Smooth muscle cell (in vitro differentiated cells): Measurements from ENCODE around the gene C17orf107. TPM values are rescaled to one million over a fixed set of nuclear protein-coding genes. Genes with fewer than 3 reads are reported as not detected.

Source experiments
- DNase-seq: peaks from one replicate; lab custom pipeline; 2025; ENCODE audit not compliant: unreplicated experiment; lab: John Stamatoyannopoulos, UW
- H2AFZ ChIP-seq: fragments of 200-600 bp; sonication (generic); 2 replicates; pipeline ENCODE4 v1.6.0; 2016; ENCODE audit warnings: antibody characterized with exemption, low read depth, mild to moderate bottlenecking
- H3F3A ChIP-seq: fragments of 200-600 bp; sonication (generic); 2 replicates; pipeline ENCODE4 v1.6.0; 2017; ENCODE audit warnings: antibody characterized with exemption, low read depth
- H3K27ac ChIP-seq: fragments of 200-600 bp; sonication (generic); 2 replicates; pipeline ENCODE4 v1.5.1; 2016; ENCODE audit warnings: low read depth, mild to moderate bottlenecking
- H3K27me3 ChIP-seq: fragments of 200-600 bp; sonication (generic); 2 replicates; pipeline ENCODE4 v1.6.1; 2016; ENCODE audit warnings: low read depth, mild to moderate bottlenecking
- H3K36me3 ChIP-seq: fragments of 200-600 bp; sonication (generic); 2 replicates; pipeline ENCODE4 v1.5.1; 2016; ENCODE audit warnings: low read depth
- H3K4me1 ChIP-seq: fragments of 200-600 bp; sonication (generic); 2 replicates; pipeline ENCODE4 v1.5.1; 2016; ENCODE audit warnings: low read depth
- H3K4me2 ChIP-seq: fragments of 200-600 bp; sonication (generic); 2 replicates; pipeline ENCODE4 v1.6.0; 2016; ENCODE audit warnings: mild to moderate bottlenecking
- H3K4me3 ChIP-seq: fragments of 200-600 bp; sonication (generic); 2 replicates; pipeline ENCODE4 v1.5.1; 2016; ENCODE audit warnings: mild to moderate bottlenecking
- H3K79me2 ChIP-seq: fragments of 200-600 bp; sonication (generic); 2 replicates; pipeline ENCODE4 v1.6.0; 2016; ENCODE audit warnings: low read depth, mild to moderate bottlenecking
- H3K9ac ChIP-seq: fragments of 200-600 bp; sonication (generic); 2 replicates; pipeline ENCODE4 v1.6.0; 2016; ENCODE audit warnings: low read depth
- H3K9me3 ChIP-seq: fragments of 200-600 bp; sonication (generic); replicated peaks from 2 replicates; pipeline ENCODE4 v1.5.1; 2016; ENCODE audit warnings: low read depth
- H4K20me1 ChIP-seq: fragments of 200-600 bp; sonication (generic); 2 replicates; pipeline ENCODE4 v1.6.0; 2016; ENCODE audit warnings: low read depth
- CTCF ChIP-seq: fragments of 200-600 bp; sonication (generic); IDR thresholded peaks from 2 replicates; pipeline ENCODE4 v1.5.1; 2017; ENCODE audit warnings: borderline replicate concordance, mild to moderate bottlenecking, antibody characterized with exemption; ENCODE audit not compliant: insufficient read depth, poor library complexity, severe bottlenecking
- WGBS: methylation state at CpG from one replicate; pipeline ENCODE4 v1.1.7; 2016; ENCODE audit warnings: low lambda C conversion rate; 5-methylcytosine and 5-hydroxymethylcytosine counted together
- polyA plus RNA-seq: library from polyadenylated mRNA; unstranded; fragments of >200 nt; fragmentation: Nextera tagmentation; extraction: Ambion mirVana; gene quantifications from 2 replicates; pipeline ENCODE4 v1.2.1, GENCODE V29; 2016
- total RNA-seq: library from RNA; depleted of rRNA; stranded (reverse); fragments of >200 nt; gene quantifications from 2 replicates; pipeline ENCODE4 v1.2.3, GENCODE V29; 2014

The C17orf107 gene
- total and polyA plus RNA-seq, 2 experiments from 2014 or later = 5.0 to 10.7 TPM

GRCh38 chr17:4887581-4887980, 11.8 kb upstream of the C17orf107 start:
- no peaks in the 10 kb centered on the region for H3K4me1 ChIP-seq
- DNase-seq = no peak
- no peak overlapping the region for H2AFZ ChIP-seq
- WGBS = 96% methylated on average over 18 of the region's 18 CpGs
- H3K36me3 ChIP-seq = no peaks in the 10 kb centered on the region
- H3K79me2 ChIP-seq = no peaks in the 10 kb centered on the region
- no peak overlapping the region for H3K27ac ChIP-seq
- H4K20me1 ChIP-seq = no peaks in the 10 kb centered on the region
- H3K9me3 ChIP-seq = no peaks in the 10 kb centered on the region
- no peaks in the 10 kb centered on the region for H3F3A ChIP-seq
- H3K4me2 ChIP-seq = no peak overlapping the region
- H3K9ac ChIP-seq = no peak overlapping the region
- TF ChIP-seq CTCF = no peak
- no peak overlapping the region for H3K4me3 ChIP-seq
- no peaks in the 10 kb centered on the region for H3K27me3 ChIP-seq

GRCh38 chr17:4891411-4892410, 7.6 kb upstream of the C17orf107 start:
- Histone ChIP-seq H3K9me3 (no peaks in the 10 kb centered on the region), H2AFZ (no peak overlapping the region), H3K4me2 (no peak overlapping the region), H3K4me1 (no peaks in the 10 kb centered on the region), H3K27ac (no peak overlapping the region), H3K79me2 (no peaks in the 10 kb centered on the region), H3F3A (no peaks in the 10 kb centered on the region), H4K20me1 (no peaks in the 10 kb centered on the region), H3K4me3 (no peak overlapping the region), H3K9ac (no peak overlapping the region), H3K36me3 (no peaks in the 10 kb centered on the region), H3K27me3 (no peaks in the 10 kb centered on the region)
- TF ChIP-seq CTCF = no peak
- WGBS = 97% methylated on average over 36 of the region's 42 CpGs
- DNase-seq = no peak

- H2AFZ ChIP-seq = no peak overlapping the region
- no peaks in the 10 kb centered on the region for H3K4me1 ChIP-seq
- no peak overlapping the region for H3K9ac ChIP-seq
- H4K20me1 ChIP-seq = no peaks in the 10 kb centered on the region
- H3K36me3 ChIP-seq = no peaks in the 10 kb centered on the region
- DNase-seq = no peak
- no peak overlapping the region for H3K27ac ChIP-seq
- no peaks in the 10 kb centered on the region for H3K9me3 ChIP-seq
- no peak overlapping the region for H3K4me3 ChIP-seq
- 91% methylated on average over 23 of the region's 23 CpGs for WGBS
- no peak for TF ChIP-seq CTCF
- no peaks in the 10 kb centered on the region for H3F3A ChIP-seq
- H3K79me2 ChIP-seq = no peaks in the 10 kb centered on the region
- no peaks in the 10 kb centered on the region for H3K27me3 ChIP-seq
- no peak overlapping the region for H3K4me2 ChIP-seq
Measured at GRCh38 chr17:4892499-4893221, 6.7 kb upstream of the C17orf107 start.
